Lower leg skin (tissue), 4 donors: ENCODE results near the gene C20orf204. TPM values are rescaled to one million over a fixed set of nuclear protein-coding genes. Genes with fewer than 3 reads are reported as not detected.

Experiments used
- DNase-seq, 2 donors: peaks; one replicate each; pipeline ENCODE4 v3.0.0-alpha.2; 2019; ENCODE audit warnings: low spot score in 2 of 2
- H3K4me3 ChIP-seq: fragments of 200-600 bp; sonication (generic); 2 replicates; pipeline ENCODE4 v1.5.1; 2017; ENCODE audit warnings: mild to moderate bottlenecking, low read depth; ENCODE audit not compliant: poor library complexity, severe bottlenecking
- POLR2A ChIP-seq, 2 donors: fragments of 450-650 bp; IDR thresholded peaks; one replicate each; pipeline ENCODE4 v1.6.1; 2016 to 2017; ENCODE audit warnings: antibody characterized with exemption in 2 of 2, mild to moderate bottlenecking in 1 of 2, moderate library complexity in 1 of 2
- WGBS, 2 donors: methylation state at CpG; one replicate each; pipeline ENCODE4 v1.1.5; 2018; 5-methylcytosine and 5-hydroxymethylcytosine counted together
- intact Hi-C: fragments of 100-400 bp; cut with DNase I; formaldehyde crosslinking; loops from one replicate; pipeline ENCODE4 v1.15.0; 2023; ENCODE audit warnings: low total_unique reads
- total RNA-seq, 4 donors: library from RNA; depleted of rRNA; stranded (reverse); fragments of >200 nt; gene quantifications; one replicate each; pipeline ENCODE4 v1.1.0, GENCODE V29; 2016
- TF ChIP-seq, protein P1 (sequence below), 3 donors: fragments of 450-650 bp; IDR thresholded peaks; one replicate each; pipeline ENCODE4 v1.5.1; 2016; ENCODE audit warnings: antibody characterized with exemption in 3 of 3, mild to moderate bottlenecking in 3 of 3, moderate library complexity in 2 of 3

C20orf204 gene
- total RNA-seq, 4 donors from 2014 or later = 0.39 to 1.8 (median 0.66) TPM

DNA sequence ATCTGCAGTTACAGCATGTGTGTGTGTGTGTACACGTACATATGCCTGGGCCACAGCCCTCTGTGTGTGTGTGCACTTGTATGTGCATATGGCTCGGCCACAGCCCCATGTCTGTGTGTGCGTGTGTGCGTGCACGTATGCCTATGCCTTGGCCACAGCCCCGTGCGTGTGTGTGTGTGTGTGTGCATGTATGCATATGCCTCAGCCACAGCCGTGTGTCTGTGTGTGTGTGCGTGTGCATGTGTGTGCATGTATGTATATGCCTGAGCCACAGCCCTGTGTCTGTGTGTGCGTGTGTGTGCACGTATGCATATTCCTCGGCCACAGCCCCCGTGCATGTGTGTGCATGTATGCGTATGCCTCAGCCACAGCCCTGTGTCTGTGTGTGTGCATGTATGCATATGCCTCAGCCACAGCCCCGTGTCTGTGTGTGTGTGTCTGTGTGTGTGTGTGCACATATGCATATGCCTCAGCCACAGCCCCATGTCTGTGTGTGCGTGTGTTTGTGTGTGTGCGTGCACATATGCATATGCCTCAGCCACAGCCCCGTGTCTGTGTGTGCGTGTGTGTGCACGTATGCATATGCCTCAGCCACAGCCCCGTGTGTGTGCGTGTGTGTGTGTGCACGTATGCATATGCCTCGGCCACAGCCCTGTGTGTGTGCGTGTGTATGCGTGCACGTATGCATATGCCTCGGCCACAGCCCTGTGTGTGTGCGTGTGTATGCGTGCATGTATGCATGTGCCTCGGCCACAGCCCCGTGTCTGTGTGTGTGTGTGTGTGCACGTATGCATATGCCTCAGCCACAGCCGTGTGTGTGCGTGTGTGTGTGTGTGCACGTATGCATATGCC lies 14.6 kb upstream of the C20orf204 start:
- intact Hi-C loops = no loop called here
- no peak for TF ChIP-seq POLR2A (IDR thresholded peaks at IDR 0.05)
- no peak overlapping the region for H3K4me3 ChIP-seq
- no peak for DNase-seq
- 84 to 91% methylated on average over 33 to 36 of the region's 36 CpGs for WGBS, 2 donors

DNA sequence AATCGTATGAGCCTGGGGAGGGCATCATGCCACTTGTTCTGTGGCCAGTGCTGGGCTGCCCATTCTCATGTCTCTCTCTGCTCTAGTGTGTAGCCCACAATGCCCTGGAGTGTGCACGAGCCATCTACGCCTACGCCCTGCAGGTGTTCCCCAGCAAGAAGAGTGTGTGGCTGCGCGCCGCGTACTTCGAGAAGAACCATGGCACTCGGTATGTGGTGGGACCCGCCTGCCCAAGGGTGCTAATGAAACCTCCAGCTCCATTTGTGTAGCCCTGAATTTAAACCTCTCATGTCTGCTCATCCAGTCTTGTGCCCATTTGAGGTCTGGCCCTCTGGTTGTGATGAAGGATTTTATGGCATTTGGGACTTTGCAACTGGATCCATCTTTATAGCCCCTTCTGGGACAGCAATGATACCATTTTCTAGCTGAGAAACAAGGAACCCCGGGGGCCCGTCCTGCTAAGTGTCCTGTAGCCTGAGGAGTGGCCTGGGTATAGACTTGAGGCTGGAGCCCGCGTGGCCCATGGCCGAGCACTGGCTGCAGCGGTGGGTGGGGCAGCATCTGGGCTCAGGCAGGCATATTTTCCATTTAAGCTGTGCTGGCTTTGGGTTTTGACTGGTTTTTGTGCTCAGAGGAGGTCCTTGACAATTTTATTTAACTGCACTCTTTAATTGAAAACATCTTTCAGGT lies 13.2 kb upstream of the C20orf204 start:
- no peak for DNase-seq
- H3K4me3 ChIP-seq = no peak overlapping the region
- 85 to 94% methylated on average over 17 of the region's 17 CpGs for WGBS, 2 donors
- intact Hi-C loops = no loop called here
- TF ChIP-seq POLR2A (IDR thresholded peaks at IDR 0.05) = no peak
- TF ChIP-seq, protein P1, sequence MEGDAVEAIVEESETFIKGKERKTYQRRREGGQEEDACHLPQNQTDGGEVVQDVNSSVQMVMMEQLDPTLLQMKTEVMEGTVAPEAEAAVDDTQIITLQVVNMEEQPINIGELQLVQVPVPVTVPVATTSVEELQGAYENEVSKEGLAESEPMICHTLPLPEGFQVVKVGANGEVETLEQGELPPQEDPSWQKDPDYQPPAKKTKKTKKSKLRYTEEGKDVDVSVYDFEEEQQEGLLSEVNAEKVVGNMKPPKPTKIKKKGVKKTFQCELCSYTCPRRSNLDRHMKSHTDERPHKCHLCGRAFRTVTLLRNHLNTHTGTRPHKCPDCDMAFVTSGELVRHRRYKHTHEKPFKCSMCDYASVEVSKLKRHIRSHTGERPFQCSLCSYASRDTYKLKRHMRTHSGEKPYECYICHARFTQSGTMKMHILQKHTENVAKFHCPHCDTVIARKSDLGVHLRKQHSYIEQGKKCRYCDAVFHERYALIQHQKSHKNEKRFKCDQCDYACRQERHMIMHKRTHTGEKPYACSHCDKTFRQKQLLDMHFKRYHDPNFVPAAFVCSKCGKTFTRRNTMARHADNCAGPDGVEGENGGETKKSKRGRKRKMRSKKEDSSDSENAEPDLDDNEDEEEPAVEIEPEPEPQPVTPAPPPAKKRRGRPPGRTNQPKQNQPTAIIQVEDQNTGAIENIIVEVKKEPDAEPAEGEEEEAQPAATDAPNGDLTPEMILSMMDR (IDR thresholded peaks at IDR 0.05) = no peak

DNA sequence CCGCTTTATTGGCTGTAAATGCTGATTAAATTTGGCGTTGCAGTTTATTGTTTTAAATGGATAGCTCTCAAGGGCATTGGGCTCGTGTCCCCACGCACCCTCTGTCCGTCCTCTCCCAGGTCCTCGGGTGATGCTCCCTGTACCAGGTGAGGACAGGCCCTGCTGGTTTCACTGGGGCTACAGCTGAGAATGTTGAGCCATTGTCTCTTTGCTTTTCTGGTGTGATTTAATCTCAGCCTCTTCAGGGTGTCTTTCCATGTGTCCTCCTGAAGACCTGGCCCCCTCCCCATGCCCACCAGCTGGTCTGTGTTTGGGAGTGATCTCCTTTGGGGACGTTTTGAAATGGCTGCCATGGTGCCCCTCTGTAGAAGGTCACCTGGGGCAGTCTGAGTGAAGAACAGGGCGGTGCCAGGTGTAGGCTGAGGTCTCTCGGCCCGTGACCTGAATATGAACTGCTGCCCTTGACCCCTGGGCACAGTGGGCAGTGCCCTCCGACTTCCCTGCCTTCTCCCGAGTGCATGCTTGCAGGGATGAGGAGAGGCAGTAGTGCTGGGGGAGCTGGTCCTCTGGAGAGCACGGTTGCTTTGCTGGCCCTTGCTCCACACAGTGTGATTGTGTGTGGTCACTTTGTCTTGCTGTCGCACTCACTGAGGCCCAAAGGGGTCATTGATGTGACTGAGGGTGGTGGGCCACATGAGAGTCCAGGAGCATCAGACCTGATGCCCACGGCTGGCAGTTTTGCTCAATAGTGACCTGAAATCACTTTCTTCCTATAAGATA lies 12.4 kb upstream of the C20orf204 start:
- intact Hi-C loops = no loop called here
- no peak for DNase-seq
- TF ChIP-seq, protein P1 (IDR thresholded peaks at IDR 0.05) = no peak
- no peak for TF ChIP-seq POLR2A (IDR thresholded peaks at IDR 0.05)
- H3K4me3 ChIP-seq = no peak overlapping the region
- WGBS, 2 donors = 72 to 79% methylated on average over 13 to 15 of the region's 15 CpGs

DNA sequence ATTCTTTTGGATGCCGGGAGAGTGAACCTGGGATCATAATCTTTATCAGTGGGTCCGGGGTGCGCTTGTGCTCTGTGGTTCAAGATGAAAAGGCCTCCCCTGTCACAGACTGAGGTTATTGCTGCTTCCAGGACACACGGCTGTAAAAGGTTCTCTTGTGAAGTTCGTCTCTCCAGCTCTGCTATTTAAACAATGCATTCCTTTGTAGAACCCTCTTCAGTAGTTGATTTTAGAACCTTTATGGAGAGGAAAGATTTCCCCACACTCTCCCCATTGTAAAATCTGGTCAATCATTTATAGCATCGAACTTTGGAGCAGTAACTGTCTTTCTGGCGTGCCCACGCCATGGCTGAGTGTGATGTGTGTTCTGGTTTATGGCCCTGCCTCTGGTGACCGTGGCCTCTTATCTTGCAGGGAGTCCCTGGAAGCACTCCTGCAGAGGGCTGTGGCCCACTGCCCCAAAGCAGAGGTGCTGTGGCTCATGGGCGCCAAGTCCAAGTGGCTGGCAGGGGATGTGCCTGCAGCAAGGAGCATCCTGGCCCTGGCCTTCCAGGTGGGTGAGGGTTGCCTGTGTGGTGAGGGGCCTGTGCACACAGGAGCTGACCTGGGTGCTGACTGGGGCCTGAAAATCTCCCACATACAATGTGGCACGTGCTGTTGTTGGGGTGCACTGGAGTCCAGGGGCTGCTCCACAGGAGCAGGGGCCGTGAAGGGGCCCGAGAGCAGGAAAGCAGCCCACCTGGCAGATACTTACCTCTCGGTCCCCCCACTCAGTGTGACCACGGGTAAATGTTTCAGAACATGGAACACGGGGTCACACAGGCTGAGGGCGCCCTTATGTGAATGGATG lies 11.6 kb upstream of the C20orf204 start:
- DNase-seq = no peak
- H3K4me3 ChIP-seq = no peak overlapping the region
- intact Hi-C loops = no loop called here
- TF ChIP-seq, protein P1 (IDR thresholded peaks at IDR 0.05) = no peak
- no peak for TF ChIP-seq POLR2A (IDR thresholded peaks at IDR 0.05)
- 94% methylated on average over 17 of the region's 17 CpGs for WGBS, 2 donors

DNA sequence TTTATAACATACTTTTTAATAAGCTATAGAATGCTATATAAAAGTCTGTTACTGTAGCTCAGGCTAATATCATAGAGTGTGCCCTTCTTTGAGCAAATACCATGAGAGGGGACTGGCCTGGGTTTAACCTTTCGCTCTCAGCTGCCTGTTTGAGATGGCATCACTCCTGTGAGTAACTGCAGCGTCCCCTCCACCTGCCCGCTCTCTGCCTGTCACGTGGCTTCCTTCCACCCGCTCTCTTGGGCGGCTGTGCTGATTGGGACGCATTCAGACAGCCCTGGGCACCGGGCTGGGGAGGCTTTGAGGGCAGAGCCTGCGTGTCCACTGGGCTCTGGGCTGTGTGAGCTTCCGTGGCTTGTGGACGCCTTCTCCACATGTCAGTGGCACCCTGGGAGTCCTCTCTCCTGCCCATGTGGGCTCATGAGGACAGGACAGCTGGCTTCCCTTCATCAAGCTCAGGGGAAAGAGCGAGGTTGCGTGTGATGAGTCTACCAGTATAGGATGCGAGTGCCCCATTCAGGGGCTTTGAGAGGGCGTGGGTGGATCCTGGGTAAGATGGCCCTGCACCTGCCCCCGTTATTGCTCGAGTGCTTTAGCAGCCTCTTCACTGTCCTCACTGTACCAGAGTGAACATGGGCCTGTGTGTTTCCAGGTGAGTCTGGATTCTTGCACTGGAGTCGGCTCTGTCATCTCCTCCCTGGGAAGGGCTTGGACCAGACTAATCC lies 10.7 kb upstream of the C20orf204 start:
- TF ChIP-seq, protein P1 (IDR thresholded peaks at IDR 0.05) = no peak
- no peak for TF ChIP-seq POLR2A (IDR thresholded peaks at IDR 0.05)
- H3K4me3 ChIP-seq = no peak overlapping the region
- DNase-seq = no peak
- WGBS, 2 donors = 91 to 96% methylated on average over 17 to 18 of the region's 18 CpGs
- intact Hi-C loops = no loop called here
